Superior temporal gyrus (tissue), 1 donor: Measurements from ENCODE around the gene CTDSPL.

ENCODE experiments used
- DNase-seq: peaks from one replicate; pipeline ENCODE4 v3.0.0-alpha.2; 2016; ENCODE audit errors: extremely low spot score

The CTDSPL gene

GRCh38 chr3:37943631-37944314 lies 82.1 kb downstream of the CTDSPL start:
- no peak for DNase-seq

GRCh38 chr3:37944391-37944842 lies 82.7 kb downstream of the CTDSPL start:
- no peak for DNase-seq

DNA sequence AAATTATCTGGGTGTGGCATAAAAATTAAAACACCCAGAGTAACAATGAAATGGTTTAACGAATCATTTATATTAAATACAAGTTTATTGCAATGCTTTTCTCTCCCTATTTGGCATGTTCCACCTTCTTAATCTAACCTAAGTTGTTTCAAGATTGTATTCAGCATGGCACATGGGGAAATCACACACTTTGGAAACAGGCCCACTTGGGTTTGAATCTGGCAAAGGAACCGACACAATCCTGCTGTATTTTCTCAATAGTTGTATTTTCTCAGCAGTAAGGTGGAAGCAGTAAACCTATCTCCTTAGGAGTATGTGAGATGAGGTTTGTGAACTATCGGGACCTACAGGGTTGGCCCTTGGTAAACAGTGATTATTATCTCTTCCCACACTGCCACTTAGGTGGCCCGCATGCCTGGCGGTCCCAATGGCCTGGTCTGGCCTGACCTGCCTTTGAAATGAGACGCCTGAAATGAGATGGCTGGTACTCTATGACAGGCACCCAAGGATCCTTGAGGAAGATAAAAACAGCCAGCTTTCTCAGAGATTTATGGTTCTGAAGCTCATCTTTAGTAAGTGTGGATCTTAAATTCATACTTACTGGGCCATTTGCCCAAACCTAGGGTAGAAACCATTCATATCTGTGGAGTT lies 83.6 kb downstream of the CTDSPL start:
- no peak for DNase-seq

DNA sequence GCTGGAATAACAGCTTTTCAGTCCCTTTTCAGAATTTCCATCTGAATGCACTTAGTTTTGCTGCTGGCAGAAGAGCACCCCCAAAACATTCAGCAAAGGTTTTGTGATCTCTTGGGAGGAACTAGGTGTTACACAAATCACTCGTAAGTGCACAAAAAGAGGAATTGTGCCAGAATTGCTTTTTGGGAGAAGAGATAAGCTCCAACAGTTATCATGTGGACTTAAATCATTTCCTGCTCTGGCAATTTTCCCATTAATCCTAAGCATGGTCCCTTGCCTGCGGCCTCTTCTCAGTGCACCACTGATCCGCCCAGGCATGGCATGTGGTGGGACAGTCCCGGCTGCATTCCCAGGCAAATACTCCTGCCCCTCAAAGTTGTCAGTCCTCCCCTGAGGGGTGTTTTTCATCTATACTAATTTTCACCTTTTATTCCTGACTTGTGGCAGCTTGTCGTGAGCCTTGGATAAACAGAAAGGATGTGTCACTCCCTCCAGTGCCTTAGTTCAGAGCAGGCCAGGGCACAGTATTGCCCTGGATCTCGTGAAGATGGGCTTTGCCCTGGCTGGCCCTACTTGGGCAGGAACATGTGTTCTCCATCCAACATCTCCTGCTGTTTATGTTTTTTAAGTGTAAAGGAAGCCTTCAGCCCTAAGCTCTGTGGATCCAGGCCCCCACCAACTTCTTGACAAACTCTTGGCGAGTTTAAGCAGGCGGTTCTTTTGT lies 84.3 kb downstream of the CTDSPL start:
- DNase-seq = no peak

DNA sequence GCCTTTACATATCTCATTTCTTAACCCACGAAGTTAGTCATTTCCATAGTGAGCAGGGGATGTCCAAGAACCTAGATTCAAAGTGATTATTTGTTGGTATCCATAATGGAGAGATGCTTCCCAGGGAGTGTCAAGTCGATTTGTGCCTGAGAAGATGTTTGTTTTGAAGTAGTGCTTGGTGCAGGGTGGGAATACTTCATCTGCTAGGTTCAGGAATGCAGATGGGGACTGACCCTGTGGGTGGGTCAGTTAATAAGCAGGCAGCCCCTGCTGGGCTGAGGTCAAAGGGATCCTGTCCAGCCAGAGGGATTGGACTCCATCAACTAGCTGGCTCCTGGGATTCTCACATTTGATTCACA lies 84.8 kb downstream of the CTDSPL start:
- no peak for DNase-seq

DNA sequence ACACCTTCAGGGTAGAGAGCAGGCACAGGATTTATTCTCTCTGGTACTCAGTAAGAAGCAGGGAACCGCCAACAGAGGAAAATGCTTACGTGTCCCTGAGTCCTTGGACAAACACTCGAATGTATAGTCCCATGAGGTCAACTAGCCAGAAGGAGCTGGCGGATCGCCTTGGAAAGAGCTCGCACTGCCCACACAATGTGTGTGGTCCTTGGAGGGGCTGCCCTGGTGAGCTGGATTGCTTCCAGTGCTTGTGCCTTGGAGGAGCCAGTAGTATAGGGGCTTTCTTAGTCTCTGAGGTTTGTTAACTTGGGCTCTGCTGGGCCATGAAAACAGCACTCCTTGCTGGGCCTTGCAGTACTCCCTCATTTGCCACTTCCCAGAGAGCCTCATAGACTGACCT lies 88.2 kb downstream of the CTDSPL start:
- no peak for DNase-seq

GRCh38 chr3:37952564-37952963 lies 90.9 kb downstream of the CTDSPL start:
- DNase-seq = no peak

DNA sequence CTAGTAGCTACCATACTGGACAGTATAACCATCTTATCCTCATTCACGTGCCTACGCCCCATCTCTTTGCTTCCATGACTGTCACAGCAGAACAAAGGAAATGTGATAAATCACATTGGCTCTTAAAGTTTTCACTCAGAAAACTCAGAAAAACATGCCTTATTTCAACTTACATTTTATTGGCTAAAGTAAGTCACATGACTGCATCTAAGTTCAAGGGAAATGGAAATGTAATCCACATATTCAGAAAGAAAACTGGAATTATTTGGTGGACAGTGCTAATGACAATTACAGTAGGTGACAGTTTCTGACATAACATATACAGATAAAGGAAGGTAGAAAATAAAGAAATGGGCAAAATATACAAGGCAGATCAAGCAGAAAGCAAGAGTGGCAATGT lies 91.5 kb downstream of the CTDSPL start:
- DNase-seq = no peak

- no peak for DNase-seq
Observed at GRCh38 chr3:37953707-37954394, 92.2 kb downstream of the CTDSPL start.

DNA sequence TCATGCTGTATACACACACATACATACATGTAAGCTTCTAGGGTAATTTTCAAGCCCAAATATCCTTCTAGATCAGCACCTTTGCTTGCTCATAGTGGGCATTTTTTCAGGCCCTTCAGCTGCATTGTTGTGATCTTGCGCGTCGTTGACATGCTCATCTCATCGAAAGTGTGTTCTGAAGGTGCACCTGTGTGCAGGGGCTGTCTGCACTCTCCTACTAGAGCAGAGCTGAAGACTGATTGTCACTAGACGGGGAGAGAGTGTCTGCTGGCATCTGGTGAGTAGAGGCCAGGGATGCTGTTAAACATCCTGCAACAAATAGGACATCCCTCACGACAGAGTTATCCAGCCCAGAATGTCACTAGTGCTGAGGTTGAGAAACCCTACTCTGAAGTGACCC lies 93.2 kb downstream of the CTDSPL start:
- DNase-seq = no peak

GRCh38 chr3:37955918-37956707 lies 94.4 kb downstream of the CTDSPL start:
- no peak for DNase-seq

DNA sequence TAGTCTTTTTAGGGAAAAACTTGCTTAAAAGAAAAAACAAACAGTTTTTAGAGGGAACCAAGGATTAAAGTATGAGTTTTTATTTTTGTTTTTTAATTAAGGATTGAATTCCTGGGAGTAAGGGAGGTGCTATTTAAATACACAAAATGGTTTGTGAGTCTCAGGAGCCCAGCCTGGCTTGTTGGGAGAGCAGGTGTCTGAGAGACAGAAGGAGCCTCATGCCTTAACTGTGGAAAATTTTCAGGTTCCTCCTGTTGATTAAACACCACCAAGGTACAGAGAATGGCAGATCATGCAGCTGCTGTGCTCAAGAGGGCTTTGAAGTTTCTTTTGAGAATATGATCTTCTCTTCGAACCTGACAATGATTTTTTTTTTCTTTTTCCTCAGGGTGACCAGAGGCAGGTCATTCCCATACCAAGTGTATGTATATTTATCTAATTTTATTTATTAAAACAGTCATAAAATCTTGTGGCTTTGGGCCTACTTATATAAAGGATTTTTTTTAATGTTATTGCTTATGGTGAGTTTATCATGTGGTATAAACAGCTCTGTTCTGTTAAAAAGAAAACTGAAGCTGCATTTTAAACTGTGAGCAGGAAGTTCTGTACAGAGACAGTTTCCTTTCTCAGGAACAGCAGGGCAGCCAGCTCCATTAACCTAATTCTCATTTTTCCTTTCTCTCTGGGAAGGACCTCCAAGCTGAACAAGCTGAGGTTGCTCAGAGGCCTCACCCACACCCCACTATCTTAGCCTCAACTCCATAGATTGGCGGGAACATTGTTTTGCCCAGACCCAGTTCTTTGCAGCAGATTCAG lies 95.3 kb downstream of the CTDSPL start:
- no peak for DNase-seq

GRCh38 chr3:37957539-37957936 lies 95.9 kb downstream of the CTDSPL start:
- DNase-seq = no peak

DNA sequence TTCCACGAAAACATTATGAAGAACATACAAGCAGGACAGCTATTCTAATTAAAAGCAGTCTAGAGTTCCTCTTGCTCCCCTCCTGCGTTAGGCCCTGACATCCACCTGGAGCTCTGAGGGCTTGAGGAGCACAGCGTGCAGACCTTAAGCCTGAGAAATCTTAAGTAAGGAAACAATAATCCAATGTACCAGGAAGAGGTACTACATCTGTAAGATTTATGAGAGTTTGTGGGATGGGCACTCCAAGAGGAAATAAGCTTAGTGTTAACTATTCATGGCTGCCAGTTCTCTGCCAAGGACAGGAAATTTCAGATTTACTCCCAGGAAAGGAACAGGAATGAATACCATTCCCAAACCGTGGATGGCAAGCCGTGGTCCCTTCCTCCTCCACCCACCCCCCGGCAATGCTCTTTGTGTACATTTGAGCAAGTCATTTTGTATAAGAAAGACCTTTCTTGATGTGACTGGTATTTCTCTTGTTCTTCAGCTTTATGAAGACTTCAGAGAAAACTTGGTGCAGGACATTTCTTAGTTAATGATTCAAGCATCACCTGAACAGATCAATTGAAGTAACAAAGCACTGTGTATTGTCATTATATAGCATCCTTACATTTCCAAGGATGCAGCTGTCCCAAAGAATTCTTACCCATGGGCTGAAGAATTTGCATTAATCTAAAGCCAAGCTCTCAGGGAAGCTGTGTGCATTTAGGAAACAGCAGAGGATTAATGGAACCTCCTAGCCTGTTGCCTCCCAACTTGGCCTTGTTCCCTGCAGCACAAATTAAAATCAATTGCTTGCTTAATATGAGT lies 100.1 kb downstream of the CTDSPL start:
- no peak for DNase-seq

- no peak for DNase-seq
Observed at GRCh38 chr3:37963016-37963415, 101.3 kb downstream of the CTDSPL start.

GRCh38 chr3:37963635-37964034 lies 102.0 kb downstream of the CTDSPL start:
- DNase-seq = no peak

DNA sequence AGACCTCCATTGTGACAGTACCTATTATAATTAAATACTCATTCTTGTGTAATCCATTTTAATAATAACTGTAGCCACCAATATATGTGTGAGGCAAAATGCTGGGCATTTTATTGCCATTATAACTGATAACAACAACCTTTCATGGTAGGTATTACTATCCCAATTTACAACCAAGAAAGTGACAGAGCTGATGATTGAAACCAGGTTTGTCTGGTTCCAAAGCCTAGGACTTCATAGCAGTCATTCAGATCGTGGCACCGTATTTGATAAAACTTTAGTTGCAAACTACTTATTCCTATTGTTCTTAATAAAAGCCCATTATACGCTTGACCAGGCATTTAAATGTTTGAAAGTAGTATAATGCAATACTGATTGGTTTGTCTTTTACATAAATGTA lies 102.5 kb downstream of the CTDSPL start:
- DNase-seq = no peak

- DNase-seq = no peak
Observed at GRCh38 chr3:37964716-37965115, 103.0 kb downstream of the CTDSPL start.

- peak; percentile 71 for DNase-seq
Observed at GRCh38 chr3:37967260-37967881, 105.7 kb downstream of the CTDSPL start.
